HepG2 (cell line): ENCODE data around the gene VAT1L.

Experiments used
- CEBPZ ChIP-seq: IDR thresholded peaks from 2 replicates; pipeline ENCODE4 v1.6.1; 2012; ENCODE audit warnings: low read length, improper control_type of control experiment
- DPF2 ChIP-seq: sonication (generic); formaldehyde crosslinking; IDR thresholded peaks from 2 replicates; pipeline ENCODE4 v1.4.0; 2020; ENCODE audit warnings: mild to moderate bottlenecking, low read depth, missing genetic modification reagents, borderline replicate concordance
- EZH2 ChIP-seq: conservative IDR thresholded peaks from 2 replicates; pipeline ENCODE4 v1.6.1; 2012; ENCODE audit warnings: mild to moderate bottlenecking, low read depth, low read length, moderate library complexity
- FOXP1 ChIP-seq, 2 experiments: fragments of 450-650 bp in 1 of 2; IDR thresholded peaks; 2 replicates each; pipeline ENCODE4 v1.6.1; 2017 to 2018; ENCODE audit warnings: antibody characterized with exemption in 1 of 2
- PAX8 ChIP-seq: sonication (generic); formaldehyde crosslinking; IDR thresholded peaks from 2 replicates; pipeline ENCODE4 v1.8.0; 2022; ENCODE audit warnings: mild to moderate bottlenecking, missing genetic modification reagents, borderline replicate concordance
- PITX1 ChIP-seq: sonication (generic); formaldehyde crosslinking; IDR thresholded peaks from 2 replicates; pipeline ENCODE4 v1.5.1; 2020; ENCODE audit warnings: mild to moderate bottlenecking, missing genetic modification reagents
- POLR2A ChIP-seq, 2 experiments: IDR thresholded peaks; 2 replicates each; pipeline ENCODE4 v1.6.1; 2011; ENCODE audit warnings: low read depth in 2 of 2, low read length in 2 of 2, mild to moderate bottlenecking in 1 of 2, moderate library complexity in 1 of 2; ENCODE audit not compliant: insufficient read depth in 1 of 2
- RFX5 ChIP-seq: IDR thresholded peaks from 2 replicates; pipeline ENCODE4 v1.6.1; 2011; ENCODE audit warnings: low read depth, low read length, improper control_type of control experiment
- ZNF296 ChIP-seq: sonication (generic); formaldehyde crosslinking; conservative IDR thresholded peaks from 2 replicates; pipeline ENCODE4 v1.5.0; 2020; ENCODE audit warnings: mild to moderate bottlenecking, missing genetic modification reagents
- ZNF644 ChIP-seq: IDR thresholded peaks from 2 replicates; pipeline ENCODE4 v1.6.1; 2016; ENCODE audit warnings: low read depth
- TF ChIP-seq, protein P1 (sequence below): sonication (generic); formaldehyde crosslinking; IDR thresholded peaks from 2 replicates; pipeline ENCODE4 v1.5.0; 2020; ENCODE audit warnings: mild to moderate bottlenecking, missing genetic modification reagents, moderate library complexity
- TF ChIP-seq, protein P2 (sequence below): sonication (generic); formaldehyde crosslinking; IDR thresholded peaks from 2 replicates; pipeline ENCODE4 v1.4.0; 2020; ENCODE audit warnings: missing genetic modification reagents

GRCh38 chr16:78022347-78023060 is 234.1 kb downstream of the VAT1L start, which contains the start of gene CLEC3A:
- no peak for TF ChIP-seq EZH2
- TF ChIP-seq ZNF296 = no peak
- TF ChIP-seq POLR2A (IDR thresholded peaks at IDR 0.05; ENCODE audit: insufficient read depth in 1 of 2, low read depth in 2 of 2, low read length in 2 of 2) = no peak
- TF ChIP-seq ZNF644 (CRISPR knock-in tag) = no peak
- TF ChIP-seq RFX5 = no peak
- no peak for TF ChIP-seq PITX1 (CRISPR knock-in tag)
- no peak for TF ChIP-seq DPF2 (CRISPR knock-in tag)
- TF ChIP-seq, protein P1, sequence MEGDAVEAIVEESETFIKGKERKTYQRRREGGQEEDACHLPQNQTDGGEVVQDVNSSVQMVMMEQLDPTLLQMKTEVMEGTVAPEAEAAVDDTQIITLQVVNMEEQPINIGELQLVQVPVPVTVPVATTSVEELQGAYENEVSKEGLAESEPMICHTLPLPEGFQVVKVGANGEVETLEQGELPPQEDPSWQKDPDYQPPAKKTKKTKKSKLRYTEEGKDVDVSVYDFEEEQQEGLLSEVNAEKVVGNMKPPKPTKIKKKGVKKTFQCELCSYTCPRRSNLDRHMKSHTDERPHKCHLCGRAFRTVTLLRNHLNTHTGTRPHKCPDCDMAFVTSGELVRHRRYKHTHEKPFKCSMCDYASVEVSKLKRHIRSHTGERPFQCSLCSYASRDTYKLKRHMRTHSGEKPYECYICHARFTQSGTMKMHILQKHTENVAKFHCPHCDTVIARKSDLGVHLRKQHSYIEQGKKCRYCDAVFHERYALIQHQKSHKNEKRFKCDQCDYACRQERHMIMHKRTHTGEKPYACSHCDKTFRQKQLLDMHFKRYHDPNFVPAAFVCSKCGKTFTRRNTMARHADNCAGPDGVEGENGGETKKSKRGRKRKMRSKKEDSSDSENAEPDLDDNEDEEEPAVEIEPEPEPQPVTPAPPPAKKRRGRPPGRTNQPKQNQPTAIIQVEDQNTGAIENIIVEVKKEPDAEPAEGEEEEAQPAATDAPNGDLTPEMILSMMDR (CRISPR knock-in tag) = no peak
- no peak for TF ChIP-seq FOXP1 (IDR thresholded peaks at IDR 0.05)
- no peak for TF ChIP-seq FOXP1 (CRISPR knock-in tag; IDR thresholded peaks at IDR 0.05)
- TF ChIP-seq, protein P2, sequence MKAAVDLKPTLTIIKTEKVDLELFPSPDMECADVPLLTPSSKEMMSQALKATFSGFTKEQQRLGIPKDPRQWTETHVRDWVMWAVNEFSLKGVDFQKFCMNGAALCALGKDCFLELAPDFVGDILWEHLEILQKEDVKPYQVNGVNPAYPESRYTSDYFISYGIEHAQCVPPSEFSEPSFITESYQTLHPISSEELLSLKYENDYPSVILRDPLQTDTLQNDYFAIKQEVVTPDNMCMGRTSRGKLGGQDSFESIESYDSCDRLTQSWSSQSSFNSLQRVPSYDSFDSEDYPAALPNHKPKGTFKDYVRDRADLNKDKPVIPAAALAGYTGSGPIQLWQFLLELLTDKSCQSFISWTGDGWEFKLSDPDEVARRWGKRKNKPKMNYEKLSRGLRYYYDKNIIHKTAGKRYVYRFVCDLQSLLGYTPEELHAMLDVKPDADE (CRISPR knock-in tag) = no peak
- TF ChIP-seq PAX8 (CRISPR knock-in tag) = no peak
- TF ChIP-seq CEBPZ = no peak
